Left lung (tissue), 10 donors: ENCODE results near the gene ENGASE. TPM values are rescaled to one million over a fixed set of nuclear protein-coding genes. Genes with fewer than 3 reads are reported as not detected.

Source experiments
- ATAC-seq: fragments of 200-7000 bp; cut with Tn5 transposase; one replicate; pipeline ENCODE4 v1.9.1; 2020; ENCODE audit warnings: moderate library complexity
- DNase-seq, 4 donors: peaks; one replicate each; pipeline ENCODE4 v3.0.0-alpha.2; 2013 to 2020
- H3K27ac ChIP-seq, 2 donors: fragments of 200-600 bp; sonication (generic) in 1 of 2; one replicate each; pipeline versions ENCODE4 v1.5.0 to v1.8.0; 2020 to 2021
- H3K27me3 ChIP-seq, 2 donors: fragments of 200-600 bp; sonication (generic) in 1 of 2; one replicate each; pipeline versions ENCODE4 v1.5.0 to v1.8.0; 2020 to 2021
- H3K36me3 ChIP-seq, 2 donors: fragments of 200-600 bp; sonication (generic) in 1 of 2; one replicate each; pipeline versions ENCODE4 v1.5.0 to v1.8.0; 2020 to 2021
- H3K4me1 ChIP-seq, 2 donors: fragments of 200-600 bp; one replicate each; pipeline ENCODE4 v1.8.0; 2021
- H3K4me3 ChIP-seq, 2 donors: fragments of 200-600 bp; sonication (generic) in 1 of 2; one replicate each; pipeline versions ENCODE4 v1.5.0 to v1.8.0; 2020 to 2021; ENCODE audit warnings: mild to moderate bottlenecking in 1 of 2
- H3K9me3 ChIP-seq, 2 donors: fragments of 200-600 bp; sonication (generic) in 1 of 2; one replicate each; pipeline versions ENCODE4 v1.5.0 to v1.8.0; 2020 to 2021
- intact Hi-C, 2 donors: fragments of 100-400 bp; cut with DNase I; formaldehyde crosslinking; loops; one replicate each; pipeline versions ENCODE4 v1.11.2 to v1.14.2; 2022
- polyA plus RNA-seq, 6 donors: library from polyadenylated mRNA; unstranded; fragments of 120-200 nt; gene quantifications; one replicate each; pipeline ENCODE4 v1.2.1, GENCODE V29; 2013; ENCODE audit not compliant: insufficient read length in 6 of 6
- total RNA-seq, 2 donors: library from RNA; stranded (reverse); fragmentation: NEBNext Ultra II Directional; extraction: Animal tissue kit (Norgen Biotek cat#: 25700); gene quantifications; one replicate each; pipeline ENCODE4 v1.2.1, GENCODE V29; 2021
- TF ChIP-seq, protein P1 (sequence below), 2 donors: fragments of 200-600 bp; sonication (generic) in 1 of 2; IDR thresholded peaks; one replicate each; pipeline versions ENCODE4 v1.5.0 to v1.8.0; 2021; ENCODE audit warnings: antibody characterized with exemption in 2 of 2
- donor health status: DM: no; HTN: yes; CAD: no.
- donor health status: DM: no; HTN: no; CAD: no.

Gene ENGASE
- total and polyA plus RNA-seq, 8 donors: 25.1 to 50.2 (median 35.2) TPM

DNA sequence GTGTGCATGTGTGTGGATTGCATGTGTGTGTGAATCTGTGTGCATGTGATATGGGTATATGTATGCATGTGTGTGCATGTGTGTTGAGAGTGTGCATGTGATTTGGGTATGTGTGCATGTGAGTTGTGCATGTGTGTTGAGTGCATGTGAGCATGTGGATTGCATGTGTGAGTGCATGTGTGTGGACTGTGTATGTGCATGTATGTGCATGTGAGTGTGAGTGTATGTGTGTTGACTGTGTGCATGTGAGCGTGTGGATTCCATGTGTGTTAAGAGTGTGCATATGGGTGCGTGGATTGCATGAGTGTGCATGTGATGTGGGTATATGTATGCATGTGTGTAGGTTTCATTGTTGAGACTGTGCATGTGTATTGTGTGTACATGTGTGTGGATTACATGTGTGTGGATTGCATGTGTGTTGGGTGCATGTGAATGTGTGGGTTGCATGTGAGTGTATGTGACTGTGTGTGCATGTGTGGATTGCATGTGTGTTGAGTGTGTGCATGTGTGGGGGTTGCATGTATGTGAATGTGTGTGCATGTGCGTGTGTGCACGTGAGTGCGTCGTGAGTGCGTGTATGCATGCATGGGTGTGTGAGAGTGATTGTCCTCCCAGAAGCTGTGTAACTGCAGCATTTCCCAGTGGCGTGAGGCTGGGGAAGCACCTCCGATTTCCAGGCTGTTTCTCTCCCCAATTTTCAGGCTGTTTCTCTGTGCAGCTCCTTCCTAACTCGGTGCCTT lies 31.3 kb upstream of the ENGASE start:
- DNase-seq (no peak), ATAC-seq (no peak)
- H3K4me3 ChIP-seq: no peak overlapping the region
- H3K27me3 ChIP-seq: no peaks in the 10 kb centered on the region
- TF ChIP-seq, protein P1, sequence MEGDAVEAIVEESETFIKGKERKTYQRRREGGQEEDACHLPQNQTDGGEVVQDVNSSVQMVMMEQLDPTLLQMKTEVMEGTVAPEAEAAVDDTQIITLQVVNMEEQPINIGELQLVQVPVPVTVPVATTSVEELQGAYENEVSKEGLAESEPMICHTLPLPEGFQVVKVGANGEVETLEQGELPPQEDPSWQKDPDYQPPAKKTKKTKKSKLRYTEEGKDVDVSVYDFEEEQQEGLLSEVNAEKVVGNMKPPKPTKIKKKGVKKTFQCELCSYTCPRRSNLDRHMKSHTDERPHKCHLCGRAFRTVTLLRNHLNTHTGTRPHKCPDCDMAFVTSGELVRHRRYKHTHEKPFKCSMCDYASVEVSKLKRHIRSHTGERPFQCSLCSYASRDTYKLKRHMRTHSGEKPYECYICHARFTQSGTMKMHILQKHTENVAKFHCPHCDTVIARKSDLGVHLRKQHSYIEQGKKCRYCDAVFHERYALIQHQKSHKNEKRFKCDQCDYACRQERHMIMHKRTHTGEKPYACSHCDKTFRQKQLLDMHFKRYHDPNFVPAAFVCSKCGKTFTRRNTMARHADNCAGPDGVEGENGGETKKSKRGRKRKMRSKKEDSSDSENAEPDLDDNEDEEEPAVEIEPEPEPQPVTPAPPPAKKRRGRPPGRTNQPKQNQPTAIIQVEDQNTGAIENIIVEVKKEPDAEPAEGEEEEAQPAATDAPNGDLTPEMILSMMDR (IDR thresholded peaks at IDR 0.05): no peak
- H3K36me3 ChIP-seq: no peaks in the 10 kb centered on the region
- intact Hi-C loops: no loop called here
- peaks cover 0 to 29% of the 10 kb centered on the region in 2 donors for H3K4me1 ChIP-seq
- H3K9me3 ChIP-seq: no peaks in the 10 kb centered on the region
- H3K27ac ChIP-seq: no peak overlapping the region

DNA sequence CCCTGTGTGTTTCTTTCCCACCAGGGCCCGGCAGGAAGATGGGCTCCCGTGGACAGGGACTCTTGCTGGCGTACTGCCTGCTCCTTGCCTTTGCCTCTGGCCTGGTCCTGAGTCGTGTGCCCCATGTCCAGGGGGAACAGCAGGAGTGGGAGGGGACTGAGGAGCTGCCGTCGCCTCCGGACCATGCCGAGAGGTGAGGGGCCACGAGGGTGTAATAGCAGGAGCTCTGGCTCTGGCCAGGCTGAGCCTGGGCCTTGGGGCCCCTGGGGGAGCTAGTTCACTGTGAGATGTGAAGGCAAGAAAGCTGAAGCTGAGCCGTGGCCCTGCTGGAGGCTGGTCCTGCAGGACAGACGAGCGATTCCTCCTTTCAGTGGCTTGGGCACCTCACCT lies 30.7 kb upstream of the ENGASE start:
- no peaks in the 10 kb centered on the region for H3K27me3 ChIP-seq
- H3K27ac ChIP-seq: no peak overlapping the region
- TF ChIP-seq, protein P1 (IDR thresholded peaks at IDR 0.05): no peak
- peaks cover 0 to 23% of the 10 kb centered on the region in 2 donors for H3K4me1 ChIP-seq
- H3K4me3 ChIP-seq: no peak overlapping the region
- H3K9me3 ChIP-seq: no peaks in the 10 kb centered on the region
- ATAC-seq: no peak
- no peaks in the 10 kb centered on the region for H3K36me3 ChIP-seq
- intact Hi-C loops: no loop called here
- DNase-seq: peak in 2 of 4 donors; percentile 27 to 61

GRCh38 chr17:79044462-79044861 lies 30.2 kb upstream of the ENGASE start:
- DNase-seq (peak in 1 of 4 donors; percentile 25), ATAC-seq (no peak)
- Histone ChIP-seq H3K4me3 (no peak overlapping the region), H3K27ac (no peak overlapping the region), H3K4me1 (peaks cover 0 to 18% of the 10 kb centered on the region in 2 donors), H3K27me3 (no peaks in the 10 kb centered on the region), H3K9me3 (no peaks in the 10 kb centered on the region), H3K36me3 (no peaks in the 10 kb centered on the region)
- intact Hi-C loops: no loop called here
- TF ChIP-seq, protein P1 (IDR thresholded peaks at IDR 0.05): no peak

DNA sequence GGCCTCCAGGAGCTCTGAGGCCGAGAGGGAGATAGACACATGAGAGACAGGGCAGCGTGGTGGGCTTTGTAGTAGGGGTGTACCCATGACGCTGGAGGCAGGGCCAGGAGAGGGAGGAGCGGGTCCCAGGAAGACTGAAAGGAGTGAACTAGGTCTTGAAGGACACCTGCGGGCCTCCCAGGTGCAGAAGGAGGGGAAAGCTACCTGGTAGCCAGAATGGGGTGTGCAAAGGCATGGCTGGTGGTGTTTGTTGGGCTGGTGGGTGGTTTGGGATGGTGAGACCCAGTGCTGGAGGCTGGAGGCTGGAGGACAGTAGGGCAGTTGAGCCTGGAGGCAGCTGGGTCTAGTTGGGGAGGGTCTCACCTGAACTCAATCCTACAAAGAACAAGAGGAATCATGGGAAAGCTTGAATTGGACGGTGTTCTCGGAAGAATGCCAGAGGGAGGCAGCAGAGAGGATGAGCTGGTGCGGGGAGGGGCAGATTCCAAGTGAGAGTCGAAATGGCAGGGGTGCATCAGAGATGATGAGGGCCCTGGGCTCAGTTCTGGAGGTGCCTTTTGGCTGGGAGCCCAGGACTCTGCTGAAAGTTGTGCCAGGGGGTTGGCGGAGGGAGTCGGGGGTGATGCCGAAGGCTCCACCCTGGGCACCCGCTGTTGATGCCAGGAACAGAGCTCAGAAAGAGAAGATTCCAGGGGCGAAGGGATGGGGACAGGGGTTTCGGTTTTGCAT lies 29.5 kb upstream of the ENGASE start:
- ATAC-seq: no peak
- DNase-seq: peak in 1 of 4 donors; percentile 22
- H3K36me3 ChIP-seq: no peaks in the 10 kb centered on the region
- H3K9me3 ChIP-seq: no peaks in the 10 kb centered on the region
- no peak overlapping the region for H3K27ac ChIP-seq
- intact Hi-C loops: no loop called here
- H3K4me3 ChIP-seq: no peak overlapping the region
- TF ChIP-seq, protein P1 (IDR thresholded peaks at IDR 0.05): no peak
- H3K27me3 ChIP-seq: no peaks in the 10 kb centered on the region
- peaks cover 0 to 17% of the 10 kb centered on the region in 2 donors for H3K4me1 ChIP-seq

- DNase-seq (peak; percentile 47 to 95 (median 66)), ATAC-seq (peak; percentile 90)
- peaks cover 0 to 17% of the 10 kb centered on the region in 2 donors for H3K4me1 ChIP-seq
- no peak overlapping the region for H3K4me3 ChIP-seq
- intact Hi-C loops: no loop called here
- H3K36me3 ChIP-seq: no peaks in the 10 kb centered on the region
- H3K27me3 ChIP-seq: no peaks in the 10 kb centered on the region
- TF ChIP-seq, protein P1 (IDR thresholded peaks at IDR 0.05): peak; percentile 91 to 92
- no peaks in the 10 kb centered on the region for H3K9me3 ChIP-seq
- no peak overlapping the region for H3K27ac ChIP-seq
These were observed 28.8 kb upstream of the ENGASE start for GRCh38 chr17:79045842-79046196.
